Measurements from ENCODE around the gene PATZ1.
"Not testable (repeated sequence)": the region's sequence is repeated elsewhere in the genome, so short reads cannot be mapped to it uniquely, and the experiment has no call there.

Gene PATZ1

DNA sequence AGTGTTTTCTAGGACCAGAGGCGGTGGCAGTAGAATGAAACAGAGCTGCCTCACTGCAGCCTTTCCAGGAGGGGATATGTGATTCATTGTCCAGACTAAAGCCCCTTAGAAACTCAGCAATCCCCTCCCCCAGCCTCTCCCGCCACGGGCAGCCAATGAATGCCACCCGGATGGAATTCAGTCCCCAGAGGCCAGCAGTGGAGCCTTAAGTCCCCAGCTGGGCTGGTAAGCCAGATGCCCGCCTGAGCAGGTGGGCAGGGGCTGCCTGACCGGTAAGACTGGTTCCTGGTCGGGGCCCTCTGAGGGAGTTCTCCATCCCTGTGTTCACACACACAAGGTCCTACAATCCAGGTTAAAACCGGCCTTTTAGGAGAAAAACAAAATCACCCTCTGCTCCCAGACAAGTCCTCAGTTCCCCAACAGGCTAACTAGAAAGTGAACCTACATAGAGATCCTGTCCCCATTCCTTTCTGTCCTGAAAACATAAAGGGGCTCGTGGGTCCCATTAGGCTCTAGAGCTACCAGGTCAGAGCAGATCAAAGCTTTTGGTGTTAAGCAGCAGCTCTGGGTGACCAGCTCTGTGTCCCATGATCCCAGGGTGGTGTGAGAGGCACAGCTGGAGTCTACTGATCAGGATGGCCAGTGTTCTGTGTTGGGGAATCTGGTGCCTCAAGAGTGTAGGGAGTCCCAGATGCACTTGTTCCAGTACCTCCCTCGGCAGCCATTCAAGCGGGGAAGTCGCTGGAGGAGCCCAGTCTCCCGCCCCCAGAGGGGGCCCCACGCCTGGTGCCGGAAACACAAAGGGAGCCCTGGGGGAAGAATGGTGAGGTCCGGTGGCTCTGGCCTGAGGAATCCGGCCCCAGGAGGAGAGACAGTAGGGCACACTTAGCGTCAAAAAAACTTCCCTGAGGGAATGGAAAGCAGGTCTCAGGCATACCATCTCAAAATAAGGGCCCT, 2.6 kb downstream of the PATZ1 start:
- DNase-seq (ENCODE audit: low read depth), result no peak

DNA sequence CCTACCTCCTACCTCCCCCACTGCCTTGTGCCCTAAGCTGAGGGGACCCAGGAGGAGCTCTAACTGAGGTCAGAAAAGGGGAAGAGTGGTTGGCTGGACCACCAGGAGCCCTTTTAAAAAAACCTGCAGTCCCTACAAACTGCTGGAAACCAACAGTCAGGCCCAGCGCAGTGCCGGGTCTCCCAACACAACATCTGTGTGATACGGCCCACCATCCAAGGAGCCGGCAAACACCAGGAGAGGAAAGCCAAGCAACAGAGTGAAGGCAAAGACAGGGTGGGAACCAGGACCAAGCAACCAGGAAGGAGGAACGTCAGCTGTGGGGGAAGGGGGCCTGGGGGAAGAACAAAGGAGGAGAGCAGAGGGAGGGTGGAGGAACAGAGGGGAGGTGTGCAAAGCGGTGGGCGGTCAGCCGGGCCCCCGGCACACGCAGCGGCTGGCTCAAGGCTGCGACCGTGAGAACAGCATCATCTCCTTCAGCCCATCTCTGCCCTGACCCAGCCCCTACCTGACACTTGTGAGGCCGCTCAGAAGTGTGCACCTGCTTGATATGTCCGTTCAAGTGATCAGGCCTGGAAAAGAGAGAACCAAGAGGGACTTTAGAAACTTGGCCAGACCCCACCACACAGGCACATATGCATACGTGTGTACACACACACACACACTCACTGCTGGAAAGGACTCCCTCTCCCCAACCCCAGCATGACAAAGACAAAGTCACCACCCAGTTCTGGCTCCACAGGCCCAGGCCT, 3.6 kb downstream of the PATZ1 start:
- no peak for DNase-seq (ENCODE audit: low read depth)

DNA sequence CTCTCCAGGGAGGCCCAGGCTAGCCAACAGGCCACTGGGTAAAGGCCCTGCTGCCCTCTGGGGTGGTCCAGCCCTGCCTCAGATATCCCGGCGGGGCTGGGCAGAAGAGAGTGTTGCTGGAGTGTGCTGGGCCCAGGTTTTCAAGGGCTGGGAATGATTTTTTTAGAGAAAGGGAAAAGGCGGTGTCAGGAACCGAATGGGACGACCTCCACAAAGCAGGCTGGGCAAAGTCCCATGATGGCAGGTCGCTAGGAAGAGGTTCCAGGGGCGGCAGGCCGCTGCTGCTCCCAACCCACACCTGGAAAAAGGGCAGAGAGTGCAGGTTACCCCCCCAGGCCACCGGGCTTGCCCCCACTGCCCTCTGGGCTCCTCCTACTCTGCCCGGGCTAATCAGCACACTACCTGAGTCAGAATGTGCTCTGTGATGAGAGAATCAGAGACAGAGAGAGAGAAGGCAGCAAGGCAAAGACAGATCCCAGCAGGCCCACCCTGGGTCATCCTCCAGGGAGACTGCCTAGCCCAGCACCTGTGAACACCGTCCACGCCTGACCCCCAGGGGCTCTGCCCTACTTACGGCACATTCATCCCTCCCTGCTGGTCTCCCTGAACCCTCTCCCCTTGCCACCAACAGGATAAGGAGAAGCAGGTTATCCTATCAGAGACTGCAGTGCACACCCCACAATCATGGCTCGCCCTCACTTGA, 4.6 kb downstream of the PATZ1 start:
- no peak for DNase-seq (ENCODE audit: low read depth)

DNA sequence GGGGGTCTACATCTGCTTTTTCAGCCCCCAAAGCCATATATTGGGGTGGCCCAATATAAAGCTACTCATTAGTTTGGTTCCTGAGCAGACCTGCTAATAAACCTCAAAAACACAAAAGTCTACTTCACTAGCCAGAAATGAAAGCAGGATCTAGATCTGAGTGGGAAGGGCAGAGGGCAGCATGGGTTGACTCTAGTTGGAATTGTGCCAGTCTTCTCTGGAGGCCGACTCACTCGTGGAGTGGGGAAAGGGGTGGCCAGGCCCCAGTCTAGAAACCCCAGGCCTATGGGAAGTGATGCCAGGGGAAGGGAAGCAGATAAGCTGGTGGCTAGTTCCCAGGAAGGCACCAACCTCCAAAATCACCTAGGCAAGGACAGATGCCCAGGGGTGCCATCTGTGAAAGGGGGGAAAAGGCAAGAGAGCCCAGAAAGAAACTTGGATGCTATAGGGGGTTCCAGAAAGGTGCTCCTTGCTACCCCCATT, 5.3 kb downstream of the PATZ1 start:
- DNase-seq (ENCODE audit: low read depth), result no peak

DNA sequence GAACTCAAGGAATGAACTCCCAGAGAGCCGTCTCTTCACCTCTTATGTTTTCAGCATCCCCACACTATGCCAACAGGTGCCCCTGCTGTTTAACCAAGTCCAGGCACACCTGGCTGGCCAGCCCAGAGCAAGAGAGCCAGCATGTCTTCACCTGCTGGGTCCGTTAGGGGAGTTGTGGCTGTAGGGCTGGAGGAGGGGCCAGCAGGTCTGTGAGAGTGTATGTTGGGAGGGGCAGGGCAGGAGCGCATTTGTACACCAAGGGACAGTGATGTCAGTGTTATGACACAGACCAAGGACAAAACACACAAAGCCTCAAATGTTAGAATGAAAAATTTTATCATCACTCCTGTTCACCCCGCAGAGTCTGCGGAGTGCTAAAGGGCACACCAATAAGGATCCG, 5.8 kb downstream of the PATZ1 start:
- no peak for DNase-seq (ENCODE audit: low read depth)

DNA sequence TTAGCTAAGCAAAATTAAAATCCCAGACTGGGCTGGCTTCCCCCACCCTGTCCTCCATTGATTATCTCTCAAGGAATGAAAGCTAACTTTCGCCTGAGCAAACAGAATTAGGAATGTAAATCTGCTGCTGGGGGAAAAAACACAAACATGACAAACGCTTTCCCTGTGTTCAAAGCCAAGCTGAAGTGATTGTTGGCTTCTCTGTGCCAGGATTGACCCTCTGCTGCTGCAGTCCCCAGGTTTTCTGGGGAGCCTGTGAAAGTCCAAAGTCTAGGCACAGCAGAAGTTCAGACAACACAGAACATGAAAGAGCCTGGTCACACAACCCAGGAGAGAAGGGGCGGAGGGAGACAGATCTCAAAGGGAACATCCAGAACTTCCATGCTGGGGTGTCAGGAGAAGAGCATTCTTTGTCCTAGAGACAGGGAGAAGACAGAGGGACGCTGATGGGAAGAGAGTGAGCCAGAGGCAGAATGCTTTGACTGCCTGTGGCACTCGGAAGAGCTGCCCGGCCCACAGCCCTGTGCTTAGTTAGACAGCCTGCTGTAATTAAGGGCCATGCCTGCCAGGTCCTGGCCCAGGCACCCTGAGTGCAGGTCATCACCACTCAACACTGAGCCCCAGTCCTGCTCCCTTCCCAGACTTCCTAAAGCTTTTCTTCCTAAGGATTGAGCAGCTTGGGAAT, 6.9 kb downstream of the PATZ1 start:
- no peak for DNase-seq (ENCODE audit: low read depth)

DNA sequence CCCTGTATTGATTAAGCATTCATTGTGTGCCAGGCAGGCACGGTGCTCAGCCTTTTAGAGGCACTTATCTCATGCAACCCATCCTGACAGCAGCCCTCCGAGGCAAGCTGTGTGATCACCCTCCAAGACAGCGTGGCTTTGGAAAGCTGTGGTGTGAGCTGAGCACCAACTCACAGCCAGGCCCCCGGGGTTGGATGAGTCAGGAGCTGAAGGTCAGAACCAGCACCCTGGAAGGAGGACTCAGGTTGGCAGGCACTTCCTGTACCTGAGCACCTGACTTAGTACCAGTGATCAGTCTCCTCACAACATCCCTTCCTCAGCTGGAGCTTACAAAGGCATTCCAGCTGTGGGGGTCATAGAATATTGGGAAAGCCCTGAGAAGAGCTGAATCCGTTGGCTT, 9.0 kb downstream of the PATZ1 start:
- DNase-seq (ENCODE audit: low read depth), result no peak

DNA sequence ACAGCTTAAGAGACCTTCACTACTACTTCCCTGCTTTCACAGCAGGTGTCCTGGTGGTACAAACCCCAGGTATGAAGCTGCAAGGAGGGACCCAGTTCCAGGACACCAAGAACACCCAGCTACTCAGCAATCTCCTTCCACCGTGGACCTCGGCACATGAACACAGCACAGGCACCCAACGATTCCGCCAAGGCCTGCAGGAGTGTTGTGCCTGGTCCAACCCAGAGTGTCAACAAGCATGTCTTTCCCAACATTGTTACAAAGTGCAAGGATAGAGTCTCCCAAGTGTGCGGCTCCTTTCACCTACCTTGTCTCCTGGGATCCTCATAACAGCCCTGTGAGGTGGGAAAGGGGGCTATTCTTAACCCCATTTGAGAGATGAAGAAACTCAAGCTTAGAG, 11.8 kb downstream of the PATZ1 start:
- no peak for DNase-seq (ENCODE audit: low read depth)

DNA sequence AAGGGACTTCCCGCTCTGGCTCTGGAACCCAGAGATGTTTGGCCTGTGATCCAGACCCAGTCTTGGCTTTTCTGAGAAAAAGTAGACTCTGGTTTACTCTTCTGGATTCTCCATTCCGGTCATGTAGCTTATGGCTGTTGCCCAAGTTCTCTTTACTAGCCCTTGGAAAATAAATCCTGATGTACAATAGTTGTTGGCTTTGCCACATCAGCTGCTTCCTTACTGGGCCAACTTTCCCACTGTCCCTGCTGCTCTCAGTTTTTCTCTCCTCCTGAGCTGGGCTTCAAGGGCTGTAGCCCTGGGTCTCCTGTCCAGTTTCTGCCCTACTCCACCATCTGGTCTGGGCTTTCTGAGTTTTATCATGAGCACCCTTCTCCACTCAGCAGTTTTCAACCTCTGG, 12.5 kb downstream of the PATZ1 start:
- DNase-seq (ENCODE audit: low read depth), result no peak

DNA sequence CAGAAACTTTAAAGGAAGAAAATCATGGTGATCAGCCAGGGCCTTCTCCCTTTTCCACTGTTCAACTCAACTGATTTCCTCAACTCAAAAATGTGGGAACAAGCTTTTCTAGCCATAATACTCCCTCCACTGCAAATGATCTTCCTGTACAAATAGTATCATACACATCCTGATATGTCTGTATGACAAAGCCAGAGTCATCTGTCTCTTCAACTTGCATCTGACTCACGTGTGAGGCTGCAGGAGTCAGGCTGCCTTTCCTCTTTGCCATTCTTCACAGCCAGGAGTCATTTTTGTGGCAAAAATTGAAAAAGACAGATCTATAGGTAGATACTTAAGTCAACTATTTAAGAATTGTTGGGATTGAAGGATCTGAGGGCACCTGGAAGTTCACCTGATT, 13.3 kb downstream of the PATZ1 start:
- no peak for DNase-seq (ENCODE audit: low read depth)

DNA sequence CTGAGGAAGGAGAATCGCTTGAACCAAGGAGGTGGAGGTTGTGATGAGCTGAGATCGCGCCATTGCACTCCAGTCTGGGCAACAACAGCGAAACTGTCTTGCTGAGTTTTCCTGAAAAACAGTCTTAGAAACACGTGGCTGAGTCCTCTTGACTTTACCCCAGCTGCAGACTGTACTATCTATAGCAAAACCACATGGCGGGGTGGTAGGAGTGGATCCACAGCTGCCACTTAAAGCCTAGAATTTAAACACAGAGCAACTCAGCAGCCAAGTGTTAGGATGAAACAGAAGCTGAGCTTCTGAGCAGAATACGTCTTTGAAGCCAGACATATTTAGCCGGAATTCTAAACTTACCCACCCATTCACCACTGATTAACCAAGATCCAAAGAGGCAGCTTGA, 14.1 kb downstream of the PATZ1 start:
- DNase-seq (ENCODE audit: low read depth), result no peak

DNA sequence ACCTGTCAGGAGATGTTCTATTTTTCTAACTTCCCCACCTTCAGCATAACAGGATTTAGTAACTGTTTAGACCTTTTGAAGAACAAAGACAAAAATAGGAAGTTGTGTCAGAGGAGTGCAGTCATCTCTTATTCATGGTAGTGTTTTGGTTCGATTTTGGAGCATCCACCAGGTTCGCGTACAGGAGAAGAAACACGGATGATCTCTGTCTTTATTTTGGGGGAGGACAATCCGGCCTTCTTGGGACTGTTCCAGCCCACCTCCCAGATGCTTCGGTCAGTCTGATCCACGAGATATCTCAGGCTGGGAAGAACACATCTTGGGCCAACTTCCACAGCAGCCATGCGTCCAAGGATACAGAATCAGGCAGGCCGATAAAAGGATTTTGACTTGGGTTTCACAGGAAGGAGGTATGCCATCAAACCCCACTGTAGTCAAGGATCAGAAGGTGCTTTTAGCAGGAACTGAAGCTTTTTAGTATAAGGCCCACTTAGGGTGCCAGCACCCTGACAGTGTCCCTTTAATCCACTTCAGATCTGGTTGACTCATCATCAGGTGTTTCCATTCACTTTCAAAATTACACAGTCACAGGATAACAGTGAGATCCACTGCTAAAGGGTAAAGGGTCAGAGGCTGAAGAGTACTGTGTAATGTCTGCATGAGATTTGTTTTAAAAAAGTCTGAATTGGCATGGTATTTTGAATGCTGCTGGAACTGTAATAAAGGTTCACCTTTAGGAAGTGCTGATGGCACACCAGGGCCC, 16.5 kb downstream of the PATZ1 start:
- DNase-seq (ENCODE audit: low read depth), result no peak

DNA sequence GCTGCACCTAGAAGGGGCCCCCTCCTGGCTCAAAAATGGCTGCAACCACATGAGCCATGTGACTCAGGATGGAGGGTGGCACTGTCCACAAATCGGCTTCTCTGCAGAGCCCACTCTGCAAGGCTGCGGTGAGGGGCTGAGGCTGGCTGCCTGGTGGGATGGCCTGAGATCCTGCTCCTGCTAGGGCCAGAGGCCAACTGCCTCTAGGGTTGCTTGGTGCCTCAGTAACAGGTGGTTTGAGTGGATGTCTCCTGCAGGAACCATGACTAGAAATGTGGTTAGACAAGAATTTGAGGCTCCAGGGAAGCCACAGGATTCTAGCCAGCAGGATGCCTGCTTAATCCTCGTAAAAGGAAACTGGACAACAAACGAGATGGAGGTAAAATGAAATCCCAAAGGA, 17.1 kb downstream of the PATZ1 start:
- DNase-seq (ENCODE audit: low read depth), result no peak

DNA sequence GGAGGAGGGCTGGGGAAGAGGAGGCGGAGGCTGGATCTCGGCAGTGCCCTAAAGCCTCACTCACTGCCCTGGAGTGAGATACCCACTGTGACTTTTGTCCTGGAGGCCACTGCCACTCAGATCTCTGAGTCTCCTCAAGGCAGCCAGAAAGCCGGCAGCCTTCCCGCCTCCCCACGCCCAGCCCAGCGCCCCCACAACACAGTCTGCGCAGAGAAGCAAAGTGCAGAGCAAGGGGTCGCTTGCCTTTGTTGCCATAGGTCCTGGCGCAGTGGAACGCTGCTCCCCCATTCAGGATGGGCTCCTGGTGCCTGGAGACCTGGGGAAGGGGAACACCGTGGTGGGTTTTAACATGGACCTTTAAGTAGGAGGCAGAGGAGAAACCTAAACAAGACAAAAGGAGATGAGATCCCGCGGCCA, 17.6 kb downstream of the PATZ1 start:
- DNase-seq (ENCODE audit: low read depth), result no peak

DNA sequence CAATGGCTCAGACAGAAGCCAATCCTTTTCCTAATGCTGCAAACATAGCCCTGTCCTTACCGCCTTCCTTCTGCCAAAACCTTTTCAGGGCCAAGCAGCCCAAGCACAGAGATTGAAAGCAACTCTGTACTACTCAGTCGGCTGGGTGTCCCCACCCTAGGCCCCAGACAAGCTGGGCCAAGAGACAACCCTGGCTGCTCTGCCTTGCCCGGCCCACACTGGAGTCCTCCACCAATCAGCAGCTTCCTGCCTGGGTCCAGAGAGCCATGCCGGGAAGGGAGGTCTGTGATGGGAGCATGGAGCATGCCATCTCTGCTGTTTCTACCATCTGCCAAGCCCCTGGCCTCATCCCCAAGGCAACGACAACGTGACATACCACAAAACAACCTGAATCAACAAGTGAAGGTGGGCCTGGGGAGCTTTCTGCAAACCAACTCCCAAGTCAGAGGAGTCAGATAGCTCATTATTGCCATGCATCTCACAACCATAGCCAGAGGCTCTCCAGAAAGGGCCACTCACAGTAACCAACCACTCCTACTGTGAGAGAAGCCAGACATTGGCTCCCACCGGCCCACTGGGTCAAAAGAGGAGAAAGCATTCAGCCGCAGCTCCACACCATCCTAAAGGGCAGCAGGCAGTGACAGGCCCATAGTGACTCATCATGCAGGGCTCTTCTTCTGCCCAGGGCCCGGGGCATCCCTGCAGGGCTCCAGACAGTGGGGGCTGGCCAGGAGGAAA, 18.2 kb downstream of the PATZ1 start:
- no peak for DNase-seq (ENCODE audit: low read depth)

DNA sequence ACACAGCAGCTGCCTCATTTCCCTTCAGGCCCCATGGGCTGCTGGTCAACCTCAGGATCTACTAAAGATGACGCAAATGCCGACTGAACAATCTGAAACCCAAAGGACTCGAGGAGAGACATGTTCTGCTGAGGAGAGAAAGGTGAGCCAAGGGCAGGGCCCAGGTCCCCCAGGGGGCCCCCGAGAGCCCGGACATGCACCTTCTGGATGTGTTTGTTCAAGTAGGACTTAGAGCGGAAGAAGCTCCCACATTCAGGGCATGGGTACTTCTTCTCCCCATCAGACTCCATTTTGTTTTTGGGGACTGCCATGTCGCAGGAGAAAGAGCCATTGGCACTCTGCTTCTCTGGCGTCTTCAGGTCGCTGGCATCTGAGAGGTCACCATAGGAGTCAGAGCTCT, 19.3 kb downstream of the PATZ1 start:
- no peak for DNase-seq (ENCODE audit: low read depth)

DNA sequence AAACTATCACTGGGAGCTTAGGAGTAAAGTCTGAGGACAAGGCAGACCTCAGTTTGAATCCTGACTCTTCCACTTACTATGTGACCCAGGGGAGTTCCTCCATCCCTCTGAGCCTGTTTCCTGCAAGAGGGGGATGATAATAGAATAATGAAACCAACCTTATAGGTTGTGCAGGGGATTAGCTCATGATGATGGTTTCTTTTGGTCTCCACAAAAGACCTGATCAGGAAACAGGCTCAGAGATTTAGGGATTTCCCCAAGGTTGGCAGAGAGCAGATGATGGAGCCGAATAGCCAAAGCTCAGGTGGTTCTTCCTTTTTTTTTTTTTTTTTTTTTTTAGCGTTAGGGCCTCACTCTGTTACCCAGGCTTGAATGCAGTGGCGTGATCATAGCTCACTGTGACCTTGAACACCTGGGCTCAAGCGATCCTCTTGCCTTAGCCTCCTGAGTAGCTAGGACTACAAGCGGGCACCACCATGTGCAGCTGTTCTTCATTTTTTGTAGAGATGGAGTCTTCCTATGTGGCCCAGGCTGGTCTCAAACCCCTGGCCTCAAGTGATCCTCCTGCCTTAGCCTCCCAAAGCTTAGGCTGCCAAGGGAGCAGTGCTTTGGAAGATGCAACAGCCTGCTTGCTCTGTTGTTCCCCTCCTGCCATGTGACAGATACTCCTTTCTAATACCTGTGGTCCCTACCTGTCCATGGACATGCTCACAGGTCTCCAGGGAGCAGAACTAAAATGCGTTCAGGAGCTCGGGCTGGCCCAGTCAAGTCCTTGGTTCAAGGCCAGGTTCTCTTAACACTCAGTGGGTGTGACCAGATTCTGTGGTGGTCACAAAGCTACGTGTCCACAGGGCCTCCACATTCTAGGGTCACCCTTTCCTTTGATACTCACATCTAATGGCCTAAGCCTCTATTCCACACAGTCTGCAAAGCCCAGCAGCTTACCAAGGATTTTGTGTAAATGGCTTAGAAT, 22.3 kb downstream of the PATZ1 start:
- DNase-seq (ENCODE audit: low read depth), result no peak

DNA sequence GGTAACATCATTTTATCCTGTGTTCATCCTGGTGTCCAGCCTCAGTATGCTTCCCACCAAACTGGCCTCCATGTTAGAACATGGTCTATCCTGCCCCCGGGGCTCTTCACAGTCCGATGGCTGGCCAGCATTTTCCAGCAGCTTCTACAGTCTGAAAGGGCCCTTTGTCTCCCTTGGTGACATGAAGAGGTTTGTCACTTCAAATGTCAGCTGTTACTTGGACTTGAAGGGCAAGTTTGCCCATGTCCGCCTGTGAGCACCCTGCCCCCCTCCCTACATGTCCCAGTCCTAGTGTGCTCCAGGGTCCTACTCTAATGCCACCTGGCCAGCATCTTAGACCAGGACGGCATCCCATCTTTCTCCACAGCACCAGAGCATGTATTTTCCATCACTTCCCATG, 24.7 kb downstream of the PATZ1 start:
- no peak for DNase-seq (ENCODE audit: low read depth)

DNA sequence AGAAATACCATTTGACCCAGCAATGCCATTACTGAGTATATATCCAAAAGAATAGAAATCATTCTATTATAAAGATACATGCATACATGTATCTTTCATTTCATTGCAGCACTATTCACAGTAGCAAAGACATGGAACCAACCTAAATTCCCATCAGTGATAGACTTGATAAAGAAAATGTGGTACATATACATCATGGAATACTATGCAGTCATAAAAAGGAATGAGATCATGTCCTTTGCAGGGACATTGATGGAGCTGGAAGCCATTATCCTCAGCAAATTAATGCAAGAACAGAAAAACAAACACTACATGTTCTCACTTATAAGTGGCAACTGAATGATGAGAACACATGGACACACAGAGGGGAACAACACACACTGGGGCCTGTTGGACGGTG, 31.9 kb downstream of the PATZ1 start:
- not testable (repeated sequence) for DNase-seq (ENCODE audit: low read depth)
